K562 (cell line): ENCODE data around the gene CYS1. TPM values are rescaled to one million over a fixed set of nuclear protein-coding genes. Genes with fewer than 3 reads are reported as not detected.
A peak's percentile ranks its signal among the peaks of the same experiment; 100 is the strongest.

Experiments used
- ATAC-seq: fragments of 200-7000 bp; cut with Tn5 transposase; 3 replicates; pipeline ENCODE4 v1.9.1; 2020; ENCODE audit warnings: moderate library complexity
- BruUV-seq: library from RNA; stranded (reverse); fragments of 400-500 nt; replicated peaks from 2 replicates; lab custom pipeline; 2021; lab: Mats Ljungman, UMichigan
- CTCF ChIA-PET: fragments of 300-600 bp; formaldehyde crosslinking; extraction: SDS; loops from one replicate; lab custom pipeline; 2021; ENCODE audit warnings: low intra/inter-chr PET ratio; lab: Yijun Ruan, JAX
- POLR2A ChIA-PET: fragments of 300-600, 350-650 bp; sonication (Branson Sonifier 250); formaldehyde crosslinking; extraction: SDS; loops from one replicate; lab custom pipeline; 2021; ENCODE audit warnings: antibody characterized with exemption, inconsistent platforms; lab: Yijun Ruan, JAX
- DNase-seq, 4 experiments: peaks; one replicate each; pipeline versions ENCODE4 v3.0.0 to v3.0.0-alpha.2; 2011 to 2018; ENCODE audit warnings: low spot score in 3 of 4, mixed read lengths in 3 of 4; ENCODE audit errors: extremely low read depth in 1 of 4
- FAIRE-seq: peaks from 2 replicates; lab custom pipeline; 2011; peaks lifted over from hg19 to GRCh38; lab: Jason Lieb, UNC
- H2AFZ ChIP-seq: 2 replicates; pipeline ENCODE4 v1.6.0; 2011; ENCODE audit warnings: low read depth, low read length, control low read depth, inconsistent platforms
- H3K27ac ChIP-seq: fragments of 200-600 bp; 3 replicates; pipeline ENCODE4 v1.8.0; 2011; ENCODE audit warnings: low read depth, mild to moderate bottlenecking, control low read depth, inconsistent platforms, low read length, moderate library complexity, mixed read lengths; ENCODE audit errors: extremely low read depth
- H3K27me3 ChIP-seq, 2 experiments: fragments of 300-600 bp in 1 of 2; 2 replicates in 1 of 2; 3 replicates in 1 of 2; pipeline versions ENCODE4 v1.6.0 to v1.8.0; 2011; ENCODE audit warnings: inconsistent platforms in 2 of 2, low read length in 2 of 2, mild to moderate bottlenecking in 1 of 2, mixed read lengths in 1 of 2, moderate library complexity in 1 of 2; ENCODE audit not compliant: control insufficient read depth in 2 of 2, insufficient read depth in 2 of 2
- H3K36me3 ChIP-seq: fragments of 300-600 bp; 3 replicates; pipeline ENCODE4 v1.8.0; 2011; ENCODE audit warnings: mild to moderate bottlenecking, low read length, inconsistent platforms; ENCODE audit not compliant: control insufficient read depth, insufficient read depth
- H3K4me1 ChIP-seq, 2 experiments: fragments of 200-600 bp in 1 of 2; replicated peaks in 1 of 2; 2 replicates in 1 of 2; 3 replicates in 1 of 2; pipeline versions ENCODE4 v1.5.1 to v1.8.0; 2011; ENCODE audit warnings: inconsistent platforms in 2 of 2, low read length in 2 of 2, mild to moderate bottlenecking in 1 of 2, mixed read lengths in 1 of 2, moderate library complexity in 1 of 2; ENCODE audit not compliant: control insufficient read depth in 2 of 2, insufficient read depth in 2 of 2
- H3K4me2 ChIP-seq: 2 replicates; pipeline ENCODE4 v1.6.1; 2011; ENCODE audit warnings: low read length, control low read depth, inconsistent platforms, mixed read lengths; ENCODE audit not compliant: insufficient read depth
- H3K4me3 ChIP-seq: fragments of 200-600 bp; sonication (generic), shearing (Covaris generic); 2 replicates; pipeline ENCODE4 v1.5.1; 2016; ENCODE audit warnings: control low read depth, inconsistent platforms
- H3K79me2 ChIP-seq: fragments of 200-600 bp; 3 replicates; pipeline ENCODE4 v1.8.0; 2011; ENCODE audit warnings: low read length, inconsistent platforms; ENCODE audit not compliant: control insufficient read depth, insufficient read depth
- H3K9ac ChIP-seq, 2 experiments: 2 replicates each; pipeline versions ENCODE4 v1.6.0 to v1.6.1; 2011; ENCODE audit warnings: low read depth in 2 of 2, low read length in 2 of 2, control low read depth in 1 of 2, inconsistent platforms in 1 of 2, mild to moderate bottlenecking in 1 of 2, mixed read lengths in 1 of 2; ENCODE audit not compliant: insufficient read depth in 1 of 2
- H3K9me1 ChIP-seq: one replicate; pipeline ENCODE4 v1.6.0; 2011; ENCODE audit warnings: inconsistent platforms, mild to moderate bottlenecking, low read length, moderate library complexity; ENCODE audit not compliant: control insufficient read depth, insufficient read depth
- H3K9me3 ChIP-seq: replicated peaks from 2 replicates; pipeline ENCODE4 v1.5.1; 2011; ENCODE audit warnings: low read depth, low read length, inconsistent platforms; ENCODE audit not compliant: control insufficient read depth, insufficient read depth
- H4K20me1 ChIP-seq: replicated peaks from 2 replicates; pipeline ENCODE4 v1.6.1; 2011; ENCODE audit warnings: low read length, inconsistent platforms, mixed read lengths; ENCODE audit not compliant: control insufficient read depth, insufficient read depth
- CBX1 ChIP-seq: sonication (generic); IDR thresholded peaks from 2 replicates; pipeline ENCODE4 v1.6.1; 2016; ENCODE audit warnings: antibody characterized with exemption, low read depth, mild to moderate bottlenecking
- WGBS: fragments of 100-300 bp; shearing (Covaris generic); methylation state at CpG from one replicate; pipeline ENCODE4 v1.1.6; 2016; ENCODE audit warnings: low coverage, mixed read lengths; ENCODE audit not compliant: insufficient coverage; ENCODE audit errors: missing lambda C conversion rate; 5-methylcytosine and 5-hydroxymethylcytosine counted together
- in situ Hi-C: fragments of 300-500 bp; cut with MboI; formaldehyde crosslinking; loops from 4 replicates; pipeline ENCODE4 v1.15.0; 2018; ENCODE audit warnings: inconsistent platforms, mixed read lengths
- intact Hi-C: fragments of 100-400 bp; cut with micrococcal nuclease; formaldehyde crosslinking; loops from 2 replicates; pipeline ENCODE4 v1.14.2; 2022
- polyA plus RNA-seq, 8 experiments: library from polyadenylated mRNA; depleted of rRNA in 4 of 8; stranded (reverse) in 5 of 8; unstranded in 3 of 8; fragments of >200 nt; fragmentation: Nextera tagmentation in 2 of 8; fragmentation: Illumina TruSeq in 1 of 8; extraction: Ambion mirVana in 2 of 8; extraction: Trizol in 1 of 8; gene quantifications; 2 replicates each; pipeline versions ENCODE4 v1.2.1 to v1.2.3, GENCODE V29; 2011 to 2014; ENCODE audit warnings: inconsistent platforms in 1 of 8, missing spikeins in 1 of 8
- total RNA-seq, 7 experiments: library from RNA; depleted of rRNA in 6 of 7; stranded (reverse); fragments of >200 nt in 6 of 7; fragmentation: Illumina TruSeq in 2 of 7; extraction: Trizol in 2 of 7; gene quantifications; 2 replicates each; pipeline versions ENCODE4 v1.2.1 to v1.2.3, GENCODE V29; 2011 to 2021; ENCODE audit warnings: low replicate concordance in 1 of 7
- TF ChIP-seq, protein P1 (sequence below): fragments of 200-600 bp; sonication (generic); IDR thresholded peaks from one replicate; pipeline ENCODE4 v1.6.1; 2012; ENCODE audit warnings: mild to moderate bottlenecking, low read depth, low read length, inconsistent platforms
- TF ChIP-seq, protein P2 (sequence below): sonication (generic); formaldehyde crosslinking; IDR thresholded peaks from 2 replicates; pipeline ENCODE4 v1.8.0; 2022; ENCODE audit warnings: mild to moderate bottlenecking, low read depth, missing genetic modification reagents
- TF ChIP-seq, protein P3 (sequence below): fragments of 200-800 bp; sonication (Bioruptor generic); IDR thresholded peaks from 2 replicates; pipeline ENCODE4 v1.6.1; 2017; ENCODE audit warnings: missing genetic modification characterization, missing compliant biosample characterization

Gene CYS1
- total and polyA plus RNA-seq, 9 of the 15 experiments (the other 6 are each of a cell fraction or from before 2014, with no cell fraction given), result 0.11 to 0.13 TPM; not detected in 7

DNA sequence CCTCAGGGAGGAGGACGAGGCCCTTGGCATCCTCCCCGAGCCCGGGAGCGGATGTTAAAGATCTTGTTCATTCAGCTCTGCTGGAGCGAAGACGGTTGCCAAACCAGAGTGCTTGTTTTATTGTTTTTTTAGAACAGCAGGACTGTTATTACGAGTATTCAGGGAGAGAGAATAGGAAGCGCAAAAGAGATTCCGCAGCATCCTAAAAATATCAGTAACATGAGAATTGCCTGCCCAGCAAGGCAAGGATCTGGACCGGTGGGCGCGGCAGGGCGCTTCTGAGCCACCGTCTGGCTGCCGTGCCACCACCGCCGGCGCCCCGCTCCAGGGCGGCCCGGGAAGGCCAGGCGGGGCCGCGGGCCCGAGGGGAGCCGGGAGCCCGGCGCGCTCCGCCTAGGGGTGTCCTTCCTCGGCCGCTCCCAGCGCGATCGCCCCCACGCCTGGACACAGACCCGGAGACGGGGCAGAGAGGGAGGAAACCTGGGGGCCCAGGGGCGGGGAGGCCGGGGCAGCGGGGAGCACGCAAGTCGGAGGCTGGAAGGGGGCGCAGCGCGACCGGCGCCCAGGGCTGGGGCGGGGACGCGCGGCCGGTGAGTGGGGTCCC, 843 bp downstream of the CYS1 start:
- ATAC-seq (peak; percentile 13), DNase-seq (no peak), FAIRE-seq (no peak)
- Histone ChIP-seq H3K4me1 (peaks cover 0 to 19% of the 10 kb centered on the region in 2 experiments; a peak in 3 of 5 replicates), H3K9me1 (no peaks in the 10 kb centered on the region), H4K20me1 (0 out of 2 replicates have a peak, but pooled peaks cover 7% of the 10 kb centered on the region), H3K9me3 (no peaks in the 10 kb centered on the region), H3K36me3 (no peaks in the 10 kb centered on the region), H3K27ac (no peak overlapping the region), H3K27me3 (peaks cover 58 to 66% of the 10 kb centered on the region in 2 experiments), H3K4me2 (peak overlapping the region; percentile 13; the same call in 1 of the 2 replicates), H3K4me3 (peak overlapping the region; percentile 17; the same call in 1 of the 2 replicates), H2AFZ (no peak overlapping the region), H3K9ac (peak overlapping the region in 1 of 2 experiments; percentile 39; a peak in 1 of 4 replicates), H3K79me2 (no peaks in the 10 kb centered on the region)
- ChIA-PET POLR2A (interaction anchor here (1.1 kb wide), 2 partner anchors 8 to 369 kb away, joined by 3 to 4 read pairs; partner anchors contain the start of gene ODC1), CTCF (no interaction called here)
- 35% methylated on average over 32 of the region's 53 CpGs for WGBS
- in situ Hi-C loops (no loop called here), intact Hi-C loops (no loop called here)
- no TSS peak for BruUV-seq
- TF ChIP-seq, protein P1, sequence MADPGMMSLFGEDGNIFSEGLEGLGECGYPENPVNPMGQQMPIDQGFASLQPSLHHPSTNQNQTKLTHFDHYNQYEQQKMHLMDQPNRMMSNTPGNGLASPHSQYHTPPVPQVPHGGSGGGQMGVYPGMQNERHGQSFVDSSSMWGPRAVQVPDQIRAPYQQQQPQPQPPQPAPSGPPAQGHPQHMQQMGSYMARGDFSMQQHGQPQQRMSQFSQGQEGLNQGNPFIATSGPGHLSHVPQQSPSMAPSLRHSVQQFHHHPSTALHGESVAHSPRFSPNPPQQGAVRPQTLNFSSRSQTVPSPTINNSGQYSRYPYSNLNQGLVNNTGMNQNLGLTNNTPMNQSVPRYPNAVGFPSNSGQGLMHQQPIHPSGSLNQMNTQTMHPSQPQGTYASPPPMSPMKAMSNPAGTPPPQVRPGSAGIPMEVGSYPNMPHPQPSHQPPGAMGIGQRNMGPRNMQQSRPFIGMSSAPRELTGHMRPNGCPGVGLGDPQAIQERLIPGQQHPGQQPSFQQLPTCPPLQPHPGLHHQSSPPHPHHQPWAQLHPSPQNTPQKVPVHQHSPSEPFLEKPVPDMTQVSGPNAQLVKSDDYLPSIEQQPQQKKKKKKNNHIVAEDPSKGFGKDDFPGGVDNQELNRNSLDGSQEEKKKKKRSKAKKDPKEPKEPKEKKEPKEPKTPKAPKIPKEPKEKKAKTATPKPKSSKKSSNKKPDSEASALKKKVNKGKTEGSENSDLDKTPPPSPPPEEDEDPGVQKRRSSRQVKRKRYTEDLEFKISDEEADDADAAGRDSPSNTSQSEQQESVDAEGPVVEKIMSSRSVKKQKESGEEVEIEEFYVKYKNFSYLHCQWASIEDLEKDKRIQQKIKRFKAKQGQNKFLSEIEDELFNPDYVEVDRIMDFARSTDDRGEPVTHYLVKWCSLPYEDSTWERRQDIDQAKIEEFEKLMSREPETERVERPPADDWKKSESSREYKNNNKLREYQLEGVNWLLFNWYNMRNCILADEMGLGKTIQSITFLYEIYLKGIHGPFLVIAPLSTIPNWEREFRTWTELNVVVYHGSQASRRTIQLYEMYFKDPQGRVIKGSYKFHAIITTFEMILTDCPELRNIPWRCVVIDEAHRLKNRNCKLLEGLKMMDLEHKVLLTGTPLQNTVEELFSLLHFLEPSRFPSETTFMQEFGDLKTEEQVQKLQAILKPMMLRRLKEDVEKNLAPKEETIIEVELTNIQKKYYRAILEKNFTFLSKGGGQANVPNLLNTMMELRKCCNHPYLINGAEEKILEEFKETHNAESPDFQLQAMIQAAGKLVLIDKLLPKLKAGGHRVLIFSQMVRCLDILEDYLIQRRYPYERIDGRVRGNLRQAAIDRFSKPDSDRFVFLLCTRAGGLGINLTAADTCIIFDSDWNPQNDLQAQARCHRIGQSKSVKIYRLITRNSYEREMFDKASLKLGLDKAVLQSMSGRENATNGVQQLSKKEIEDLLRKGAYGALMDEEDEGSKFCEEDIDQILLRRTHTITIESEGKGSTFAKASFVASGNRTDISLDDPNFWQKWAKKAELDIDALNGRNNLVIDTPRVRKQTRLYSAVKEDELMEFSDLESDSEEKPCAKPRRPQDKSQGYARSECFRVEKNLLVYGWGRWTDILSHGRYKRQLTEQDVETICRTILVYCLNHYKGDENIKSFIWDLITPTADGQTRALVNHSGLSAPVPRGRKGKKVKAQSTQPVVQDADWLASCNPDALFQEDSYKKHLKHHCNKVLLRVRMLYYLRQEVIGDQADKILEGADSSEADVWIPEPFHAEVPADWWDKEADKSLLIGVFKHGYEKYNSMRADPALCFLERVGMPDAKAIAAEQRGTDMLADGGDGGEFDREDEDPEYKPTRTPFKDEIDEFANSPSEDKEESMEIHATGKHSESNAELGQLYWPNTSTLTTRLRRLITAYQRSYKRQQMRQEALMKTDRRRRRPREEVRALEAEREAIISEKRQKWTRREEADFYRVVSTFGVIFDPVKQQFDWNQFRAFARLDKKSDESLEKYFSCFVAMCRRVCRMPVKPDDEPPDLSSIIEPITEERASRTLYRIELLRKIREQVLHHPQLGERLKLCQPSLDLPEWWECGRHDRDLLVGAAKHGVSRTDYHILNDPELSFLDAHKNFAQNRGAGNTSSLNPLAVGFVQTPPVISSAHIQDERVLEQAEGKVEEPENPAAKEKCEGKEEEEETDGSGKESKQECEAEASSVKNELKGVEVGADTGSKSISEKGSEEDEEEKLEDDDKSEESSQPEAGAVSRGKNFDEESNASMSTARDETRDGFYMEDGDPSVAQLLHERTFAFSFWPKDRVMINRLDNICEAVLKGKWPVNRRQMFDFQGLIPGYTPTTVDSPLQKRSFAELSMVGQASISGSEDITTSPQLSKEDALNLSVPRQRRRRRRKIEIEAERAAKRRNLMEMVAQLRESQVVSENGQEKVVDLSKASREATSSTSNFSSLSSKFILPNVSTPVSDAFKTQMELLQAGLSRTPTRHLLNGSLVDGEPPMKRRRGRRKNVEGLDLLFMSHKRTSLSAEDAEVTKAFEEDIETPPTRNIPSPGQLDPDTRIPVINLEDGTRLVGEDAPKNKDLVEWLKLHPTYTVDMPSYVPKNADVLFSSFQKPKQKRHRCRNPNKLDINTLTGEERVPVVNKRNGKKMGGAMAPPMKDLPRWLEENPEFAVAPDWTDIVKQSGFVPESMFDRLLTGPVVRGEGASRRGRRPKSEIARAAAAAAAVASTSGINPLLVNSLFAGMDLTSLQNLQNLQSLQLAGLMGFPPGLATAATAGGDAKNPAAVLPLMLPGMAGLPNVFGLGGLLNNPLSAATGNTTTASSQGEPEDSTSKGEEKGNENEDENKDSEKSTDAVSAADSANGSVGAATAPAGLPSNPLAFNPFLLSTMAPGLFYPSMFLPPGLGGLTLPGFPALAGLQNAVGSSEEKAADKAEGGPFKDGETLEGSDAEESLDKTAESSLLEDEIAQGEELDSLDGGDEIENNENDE, result no peak
- TF ChIP-seq, protein P2, sequence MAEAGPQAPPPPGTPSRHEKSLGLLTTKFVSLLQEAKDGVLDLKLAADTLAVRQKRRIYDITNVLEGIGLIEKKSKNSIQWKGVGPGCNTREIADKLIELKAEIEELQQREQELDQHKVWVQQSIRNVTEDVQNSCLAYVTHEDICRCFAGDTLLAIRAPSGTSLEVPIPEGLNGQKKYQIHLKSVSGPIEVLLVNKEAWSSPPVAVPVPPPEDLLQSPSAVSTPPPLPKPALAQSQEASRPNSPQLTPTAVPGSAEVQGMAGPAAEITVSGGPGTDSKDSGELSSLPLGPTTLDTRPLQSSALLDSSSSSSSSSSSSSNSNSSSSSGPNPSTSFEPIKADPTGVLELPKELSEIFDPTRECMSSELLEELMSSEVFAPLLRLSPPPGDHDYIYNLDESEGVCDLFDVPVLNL (CRISPR knock-in tag), result no peak
- TF ChIP-seq CBX1, result no peak
- TF ChIP-seq, protein P3, sequence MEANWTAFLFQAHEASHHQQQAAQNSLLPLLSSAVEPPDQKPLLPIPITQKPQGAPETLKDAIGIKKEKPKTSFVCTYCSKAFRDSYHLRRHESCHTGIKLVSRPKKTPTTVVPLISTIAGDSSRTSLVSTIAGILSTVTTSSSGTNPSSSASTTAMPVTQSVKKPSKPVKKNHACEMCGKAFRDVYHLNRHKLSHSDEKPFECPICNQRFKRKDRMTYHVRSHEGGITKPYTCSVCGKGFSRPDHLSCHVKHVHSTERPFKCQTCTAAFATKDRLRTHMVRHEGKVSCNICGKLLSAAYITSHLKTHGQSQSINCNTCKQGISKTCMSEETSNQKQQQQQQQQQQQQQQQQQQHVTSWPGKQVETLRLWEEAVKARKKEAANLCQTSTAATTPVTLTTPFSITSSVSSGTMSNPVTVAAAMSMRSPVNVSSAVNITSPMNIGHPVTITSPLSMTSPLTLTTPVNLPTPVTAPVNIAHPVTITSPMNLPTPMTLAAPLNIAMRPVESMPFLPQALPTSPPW (CRISPR knock-in tag), result 0 out of 2 replicates have a peak, but pooled peaks have one; percentile 0
